HG03457 (cell line): Measurements from ENCODE around the gene FUBP3.

Experiments used
- ATAC-seq: cut with Tn5 transposase; IDR thresholded peaks from one replicate; pipeline ENCODE4 v1.9.1; 2021; ENCODE audit warnings: moderate number of reproducible peaks; ENCODE audit not compliant: unreplicated experiment

FUBP3 gene

DNA sequence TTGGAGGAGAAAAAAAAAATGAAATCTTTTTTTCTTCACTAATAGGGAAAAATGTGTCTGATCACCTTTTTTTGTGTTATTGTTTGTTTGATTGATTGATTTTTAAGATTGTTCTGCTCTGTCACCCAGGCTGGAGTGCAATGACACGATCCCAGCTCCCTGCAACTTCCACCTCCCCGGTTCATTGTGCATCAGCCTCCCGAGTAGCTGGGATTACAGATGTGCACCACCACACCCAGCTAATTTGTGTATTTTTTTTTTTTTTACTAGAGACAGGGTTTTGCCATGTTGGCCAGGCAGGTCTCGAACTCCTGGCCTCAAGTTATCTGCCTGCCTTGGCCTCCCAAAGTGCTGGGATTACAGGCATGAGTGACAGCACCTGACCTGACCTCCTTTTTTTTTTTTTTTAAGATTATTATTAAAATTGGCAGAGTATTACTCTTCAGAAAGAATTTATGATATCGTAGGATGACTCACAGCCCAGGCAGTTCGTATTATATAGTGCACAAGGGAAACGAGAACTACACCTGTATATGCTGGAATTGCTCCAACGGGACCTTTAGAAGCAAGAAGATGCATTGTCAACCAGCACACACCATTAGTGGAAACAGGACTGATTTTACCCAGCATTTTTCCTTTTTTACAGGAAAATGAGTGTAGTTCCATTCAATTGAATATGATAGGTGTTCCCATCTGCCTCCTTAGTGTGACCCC, 27.7 kb downstream of the FUBP3 start:
- no peak for ATAC-seq

DNA sequence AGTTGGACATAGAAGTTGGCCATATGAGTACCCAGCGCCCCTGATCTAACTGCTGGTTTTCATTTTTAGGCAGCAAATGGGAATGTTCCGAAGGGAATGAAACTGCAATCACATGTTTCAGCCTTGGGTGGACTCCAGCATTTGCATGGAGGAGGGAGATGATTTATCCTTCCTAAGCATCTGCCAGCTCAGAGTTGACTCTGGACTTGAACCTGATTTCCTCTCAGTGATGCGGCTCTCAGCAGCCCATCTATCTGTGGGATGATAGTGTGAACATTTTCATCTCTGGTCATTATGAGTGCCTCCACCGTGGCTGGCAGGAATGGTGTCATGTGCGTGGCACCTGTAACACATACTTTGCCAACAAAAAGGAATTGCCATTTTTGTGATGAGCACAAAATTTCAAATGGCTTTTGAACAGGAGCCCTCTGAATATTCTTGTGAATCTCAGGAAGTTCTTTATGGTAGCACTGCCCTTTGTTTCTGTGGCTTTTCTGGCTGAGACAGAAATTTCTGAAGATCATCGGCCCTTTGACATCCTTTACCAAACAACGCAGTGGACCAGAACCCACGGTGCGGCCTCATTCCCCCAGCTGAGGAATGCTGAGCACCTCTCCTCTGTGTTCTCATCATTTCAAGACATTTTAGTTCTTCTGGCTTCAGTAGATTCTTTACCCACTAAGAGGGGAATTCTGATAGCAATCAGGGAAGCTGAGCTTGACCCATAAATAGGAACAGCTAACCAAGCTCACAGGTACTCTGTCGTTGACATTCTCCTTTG, 28.5 kb downstream of the FUBP3 start:
- ATAC-seq, result no peak

DNA sequence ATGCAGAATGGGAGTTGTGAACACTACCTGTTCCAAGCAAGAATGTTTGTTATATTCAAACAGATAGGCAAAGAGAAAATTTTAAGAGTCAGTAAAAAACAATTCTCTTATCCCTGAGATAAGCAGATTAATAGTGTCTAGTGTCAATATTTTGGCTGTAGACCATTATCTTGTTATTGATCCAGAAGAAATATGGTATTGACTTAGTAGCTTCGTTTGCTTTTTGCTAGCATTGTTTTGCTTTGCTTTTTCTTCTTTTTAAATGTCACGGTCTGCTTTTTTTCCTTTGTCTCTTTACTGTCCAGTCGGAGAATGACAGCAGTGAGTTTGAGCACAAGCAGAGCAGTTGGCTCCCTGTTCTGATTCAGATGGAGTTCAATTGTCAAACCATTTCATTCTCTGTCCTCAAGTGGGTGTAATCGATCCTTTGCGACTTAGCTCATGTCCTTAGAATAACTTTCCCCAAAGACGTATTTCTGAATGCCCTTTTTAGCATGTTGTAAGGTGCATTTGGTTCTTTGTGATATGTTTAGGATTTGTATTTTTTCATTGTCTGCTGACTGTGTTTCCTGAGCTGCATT, 29.3 kb downstream of the FUBP3 start:
- ATAC-seq, result no peak

DNA sequence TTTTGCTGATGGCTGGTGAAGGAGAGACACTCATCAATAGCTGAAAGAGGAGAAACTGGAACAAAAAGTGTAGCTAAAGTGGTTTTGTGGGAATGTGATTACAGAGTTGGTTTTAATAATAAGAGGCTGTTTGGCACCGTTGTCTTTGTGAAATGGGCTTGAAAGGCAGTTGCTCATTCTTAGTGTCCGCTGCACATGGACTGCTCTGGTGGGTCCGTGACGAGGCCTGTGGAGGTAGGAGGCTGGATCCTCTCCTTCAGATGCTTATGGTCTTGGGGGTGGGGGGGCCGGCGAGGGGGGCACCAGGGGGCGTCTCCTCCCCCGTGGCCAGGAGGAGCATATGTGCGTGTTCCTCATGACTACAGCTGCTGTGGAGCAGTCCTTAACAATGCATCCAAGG, 29.8 kb downstream of the FUBP3 start:
- ATAC-seq, result no peak

DNA sequence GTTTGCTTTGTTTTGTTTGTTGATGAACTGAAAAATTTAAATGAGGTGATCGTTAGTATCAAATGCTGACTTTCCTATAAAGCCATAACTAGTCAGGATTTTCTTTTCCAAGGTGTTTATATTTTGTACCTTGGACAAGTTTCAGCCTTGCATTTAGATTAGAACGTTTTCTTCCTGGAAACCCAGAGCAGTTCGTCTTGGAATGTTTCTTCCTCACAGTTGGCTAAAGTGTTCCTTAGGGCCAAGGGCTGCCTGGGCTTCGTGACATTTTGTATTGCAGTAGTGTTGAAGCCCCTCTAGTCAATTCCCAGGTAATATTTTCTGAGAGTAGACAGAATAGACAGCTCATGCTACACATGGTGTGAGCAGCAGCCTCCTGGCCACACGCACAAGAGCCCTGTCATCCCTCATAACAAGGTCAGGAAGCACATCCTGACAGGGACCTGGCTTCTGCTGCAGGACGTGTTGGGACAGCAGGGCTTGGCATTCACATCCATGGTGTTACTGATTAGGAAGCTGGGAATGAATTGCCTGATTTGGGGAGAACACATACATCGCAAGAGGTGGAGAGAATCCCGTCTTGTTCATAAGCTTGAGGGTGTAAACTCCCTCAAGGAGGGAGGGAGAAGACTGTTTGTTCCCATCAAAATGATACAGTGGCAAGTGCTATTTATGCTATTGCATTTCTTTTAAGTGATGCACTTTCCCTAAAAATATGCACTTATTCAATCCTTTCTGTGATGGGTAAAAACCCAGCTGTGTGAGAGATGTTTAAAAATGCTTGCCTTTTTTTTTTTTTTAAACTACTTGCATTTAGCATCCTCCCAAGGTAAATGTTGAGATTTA, 31.7 kb downstream of the FUBP3 start:
- no peak for ATAC-seq

DNA sequence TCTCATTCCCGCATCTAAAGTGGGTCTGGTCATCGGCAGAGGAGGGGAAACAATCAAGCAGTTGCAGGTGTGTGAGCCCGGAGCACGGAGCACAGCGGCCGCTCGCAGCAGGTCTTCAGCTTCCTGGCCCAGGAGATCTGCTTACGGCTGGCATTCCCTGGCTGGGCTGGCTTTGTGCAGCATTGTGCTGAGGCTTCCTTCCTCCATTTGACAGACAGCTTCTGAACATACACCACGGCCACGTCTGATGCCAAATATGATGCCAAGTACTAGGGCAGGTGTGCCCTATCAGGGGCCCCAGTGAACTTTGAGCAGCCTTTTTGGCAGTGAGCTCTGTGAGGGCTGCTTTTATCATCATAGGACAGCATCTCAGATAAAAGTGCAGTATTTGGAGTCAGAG, 37.1 kb downstream of the FUBP3 start:
- no peak for ATAC-seq

DNA sequence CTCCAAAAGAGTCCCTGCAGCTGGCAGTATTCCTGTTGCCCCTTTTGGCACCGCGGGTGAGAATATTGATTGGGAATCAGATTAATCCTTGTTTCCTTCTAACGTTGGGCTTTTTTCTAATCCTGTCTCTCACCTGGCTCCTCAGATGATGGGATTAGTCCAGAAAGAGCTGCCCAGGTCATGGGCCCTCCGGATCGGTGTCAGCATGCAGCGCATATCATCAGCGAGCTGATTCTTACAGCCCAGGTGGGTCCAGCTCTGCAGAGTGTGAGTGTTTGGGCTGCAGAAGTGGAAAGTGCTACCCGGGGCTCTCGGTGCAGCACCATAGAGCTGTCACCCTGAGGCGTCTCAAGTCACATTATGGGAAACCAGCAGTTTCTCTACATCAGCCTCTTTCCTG, 44.1 kb downstream of the FUBP3 start:
- ATAC-seq, result no peak

DNA sequence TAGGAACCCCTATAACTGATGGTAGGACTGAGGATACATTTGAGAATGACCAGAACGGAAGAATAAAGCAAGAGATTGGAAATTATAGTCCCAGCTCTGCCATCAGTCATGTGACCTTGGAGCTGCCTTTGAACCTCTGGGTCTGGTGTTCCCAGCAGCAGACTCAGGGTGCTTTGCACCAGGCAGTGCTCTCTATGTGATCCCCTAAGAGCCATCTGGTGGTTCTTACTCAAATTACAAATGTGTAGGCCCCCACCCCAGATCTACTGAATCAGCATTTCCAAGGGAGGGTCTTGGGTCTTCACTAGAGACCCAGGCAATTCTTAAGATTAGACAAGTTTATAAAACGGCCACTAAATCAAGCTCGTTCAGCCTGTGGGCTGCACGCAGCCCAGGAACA, 44.8 kb downstream of the FUBP3 start:
- no peak for ATAC-seq

DNA sequence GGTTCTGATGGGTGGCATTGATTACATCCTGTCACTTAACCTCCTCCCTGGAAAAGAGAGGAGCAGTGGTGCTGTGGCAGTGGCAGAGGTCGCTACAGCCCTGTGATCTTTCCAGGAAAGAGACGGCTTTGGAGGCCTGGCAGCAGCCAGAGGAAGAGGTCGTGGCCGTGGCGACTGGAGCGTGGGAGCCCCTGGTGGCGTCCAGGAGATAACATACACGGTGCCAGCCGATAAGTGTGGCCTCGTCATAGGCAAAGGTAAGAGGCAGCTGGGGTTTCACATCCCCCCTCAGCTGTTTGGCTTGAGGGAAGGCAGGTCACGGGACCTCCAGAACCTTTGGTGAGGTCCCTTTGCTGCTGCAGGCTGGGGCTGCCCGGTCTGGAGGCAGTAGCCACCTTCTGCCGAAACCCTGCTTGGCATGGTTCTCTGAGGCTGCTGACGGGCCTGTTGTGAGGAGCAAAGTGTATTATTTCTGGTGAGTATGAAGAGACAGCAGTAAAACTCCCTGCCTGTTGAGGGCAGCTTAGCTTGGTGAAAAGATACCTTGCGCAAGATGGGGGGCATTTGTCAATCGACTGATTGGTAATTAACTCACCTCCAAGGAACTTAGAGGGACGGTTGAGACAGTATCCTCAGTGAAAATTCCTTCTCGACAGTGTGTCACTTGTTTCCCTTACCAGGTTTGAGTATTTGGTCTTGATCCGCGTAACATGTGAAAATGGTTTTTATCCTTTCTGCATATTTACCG, 47.0 kb downstream of the FUBP3 start:
- ATAC-seq, result no peak

DNA sequence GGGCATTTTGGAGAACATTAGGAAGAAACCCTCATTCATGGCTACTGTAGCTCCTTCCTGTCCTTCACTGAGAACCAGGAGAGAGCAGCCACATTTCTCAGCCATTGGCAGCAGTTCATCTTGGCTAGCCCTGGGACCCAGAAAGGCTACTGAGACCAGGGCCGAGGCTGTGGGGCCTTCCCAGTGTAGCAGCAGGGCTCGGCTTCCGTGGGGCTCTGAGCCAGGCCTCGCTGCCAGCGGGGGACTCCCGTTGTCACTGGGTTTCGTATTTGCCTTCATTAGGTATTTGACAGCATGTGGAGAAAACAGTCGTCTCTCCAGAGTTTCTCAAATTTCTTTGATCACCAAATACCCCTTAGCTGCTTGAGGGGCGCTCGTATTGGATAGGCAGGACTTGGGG, 47.7 kb downstream of the FUBP3 start:
- no peak for ATAC-seq

DNA sequence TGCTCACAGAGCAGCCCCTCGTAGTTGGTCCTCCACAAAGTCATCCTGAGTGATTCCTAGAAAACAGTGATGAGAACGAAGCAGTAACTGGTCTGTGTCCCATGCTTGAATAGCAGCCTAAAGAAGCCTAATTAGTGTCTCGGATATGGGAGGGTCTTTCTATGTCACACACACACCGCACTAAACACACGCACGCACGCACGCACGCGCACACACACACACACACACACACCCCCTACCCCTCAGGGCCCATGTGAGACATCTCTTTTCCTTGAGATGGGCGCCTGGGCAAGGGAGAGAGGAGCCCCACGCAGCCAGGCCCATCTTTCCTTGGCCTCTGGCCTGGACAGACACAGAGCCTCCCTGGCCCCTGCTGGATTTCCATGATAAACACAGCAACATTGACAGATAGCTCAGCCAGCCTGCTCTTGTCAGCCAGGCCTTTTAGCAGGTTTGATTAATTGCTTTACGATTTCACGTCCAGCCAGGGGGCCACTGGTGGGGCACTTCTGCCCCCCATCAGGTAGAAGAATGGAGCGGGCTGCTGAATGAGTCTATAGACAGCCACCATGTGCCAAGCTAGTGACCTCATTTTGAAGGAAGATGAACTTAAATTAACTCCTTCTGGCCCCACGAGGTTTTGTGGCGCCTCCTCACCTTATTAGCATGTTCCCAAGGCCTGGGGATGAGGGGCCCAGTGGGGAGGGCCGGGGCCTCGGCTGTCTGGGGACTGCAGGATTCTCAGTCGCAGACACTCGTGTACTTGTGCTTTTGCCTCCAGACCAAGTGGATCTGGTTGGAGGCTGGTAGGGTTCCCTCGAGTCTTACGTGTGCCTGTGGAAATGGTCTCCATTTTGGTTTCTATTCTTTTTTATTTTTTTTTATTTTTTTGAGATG, 48.8 kb downstream of the FUBP3 start:
- no peak for ATAC-seq

DNA sequence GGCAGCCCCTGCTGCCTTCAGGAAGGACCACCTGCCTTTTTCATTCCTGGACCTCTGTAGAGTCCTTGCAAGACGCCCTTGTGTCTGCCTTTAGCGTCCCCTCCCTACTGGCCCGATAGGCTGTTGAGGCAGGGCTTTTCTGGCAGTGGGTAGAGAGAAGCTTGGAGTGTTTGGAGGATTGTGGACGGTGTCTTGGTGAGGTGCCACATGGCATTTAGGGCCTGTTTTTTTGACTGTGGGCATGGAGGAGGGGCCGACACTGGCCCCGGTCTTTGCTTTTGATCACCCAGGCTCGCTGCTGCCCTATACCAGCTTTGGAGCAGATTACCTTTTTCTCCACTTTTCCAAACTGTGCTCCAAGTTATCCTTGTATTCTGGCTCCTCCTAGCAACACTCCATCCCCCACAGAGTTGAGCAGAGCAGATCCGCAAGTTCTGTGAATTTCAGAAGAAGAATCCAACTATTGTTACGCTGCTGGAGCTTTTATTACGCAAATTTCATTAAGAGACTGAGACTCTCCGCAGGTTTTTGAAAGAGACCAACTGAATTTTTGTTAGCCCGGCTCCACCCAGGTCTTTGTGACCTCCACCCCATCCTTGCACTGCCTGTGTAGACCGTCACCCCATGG, 50.2 kb downstream of the FUBP3 start:
- ATAC-seq, result no peak

DNA sequence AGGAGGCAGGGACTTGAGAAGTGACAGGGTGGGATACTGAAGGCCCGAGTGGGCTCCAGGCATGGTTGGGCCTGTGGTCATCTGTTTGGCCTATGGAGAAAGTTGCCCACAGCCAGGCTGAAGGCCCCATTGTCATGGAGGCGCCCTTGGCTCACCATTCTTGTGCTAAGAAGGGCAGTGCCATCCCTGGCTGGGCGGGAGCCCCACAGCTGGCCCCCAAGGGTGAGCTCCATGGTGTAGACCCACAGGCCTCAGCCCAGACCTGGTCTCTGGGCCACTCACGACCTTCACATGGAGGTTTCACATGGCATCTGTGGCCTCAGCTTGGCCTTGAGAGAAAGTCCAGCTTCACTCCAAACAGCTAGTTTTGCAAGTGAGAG, 50.7 kb downstream of the FUBP3 start:
- ATAC-seq, result no peak

DNA sequence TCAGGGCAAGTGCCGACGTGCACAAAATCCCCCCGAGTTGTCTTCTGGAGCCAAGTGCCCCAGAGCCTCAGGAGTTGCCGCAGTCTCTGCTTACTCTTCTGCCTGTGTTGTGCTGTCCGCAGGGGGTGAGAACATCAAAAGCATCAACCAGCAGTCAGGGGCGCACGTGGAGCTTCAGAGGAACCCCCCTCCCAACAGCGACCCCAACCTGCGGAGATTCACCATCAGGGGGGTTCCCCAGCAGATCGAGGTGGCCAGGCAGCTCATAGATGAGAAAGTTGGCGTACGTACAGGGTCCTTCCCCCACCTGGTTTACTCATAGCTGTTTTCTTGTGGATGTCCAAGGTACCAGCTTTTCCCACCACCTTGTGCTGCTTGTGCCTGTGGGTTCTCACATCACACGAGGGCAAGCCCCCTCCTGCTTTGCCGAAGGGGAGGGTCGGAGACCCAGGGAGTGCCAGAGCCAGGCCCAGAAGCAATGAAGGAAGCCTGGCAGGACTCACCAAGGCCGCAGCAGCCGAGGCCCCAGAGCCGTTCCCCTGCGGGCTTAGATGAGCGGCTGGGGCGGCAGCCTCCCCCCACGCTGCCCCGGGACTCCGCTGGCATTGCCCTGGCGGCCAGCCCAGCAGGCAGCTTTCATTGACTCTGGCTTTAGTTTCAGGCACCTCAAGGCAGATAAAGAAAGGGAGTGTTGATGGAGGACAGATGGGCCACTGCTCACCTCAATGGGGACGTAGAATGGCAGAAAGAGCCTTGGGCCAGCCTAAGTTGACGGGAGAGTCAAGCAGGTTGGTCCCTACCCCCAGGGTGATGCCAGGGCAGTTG, 51.3 kb downstream of the FUBP3 start:
- no peak for ATAC-seq

DNA sequence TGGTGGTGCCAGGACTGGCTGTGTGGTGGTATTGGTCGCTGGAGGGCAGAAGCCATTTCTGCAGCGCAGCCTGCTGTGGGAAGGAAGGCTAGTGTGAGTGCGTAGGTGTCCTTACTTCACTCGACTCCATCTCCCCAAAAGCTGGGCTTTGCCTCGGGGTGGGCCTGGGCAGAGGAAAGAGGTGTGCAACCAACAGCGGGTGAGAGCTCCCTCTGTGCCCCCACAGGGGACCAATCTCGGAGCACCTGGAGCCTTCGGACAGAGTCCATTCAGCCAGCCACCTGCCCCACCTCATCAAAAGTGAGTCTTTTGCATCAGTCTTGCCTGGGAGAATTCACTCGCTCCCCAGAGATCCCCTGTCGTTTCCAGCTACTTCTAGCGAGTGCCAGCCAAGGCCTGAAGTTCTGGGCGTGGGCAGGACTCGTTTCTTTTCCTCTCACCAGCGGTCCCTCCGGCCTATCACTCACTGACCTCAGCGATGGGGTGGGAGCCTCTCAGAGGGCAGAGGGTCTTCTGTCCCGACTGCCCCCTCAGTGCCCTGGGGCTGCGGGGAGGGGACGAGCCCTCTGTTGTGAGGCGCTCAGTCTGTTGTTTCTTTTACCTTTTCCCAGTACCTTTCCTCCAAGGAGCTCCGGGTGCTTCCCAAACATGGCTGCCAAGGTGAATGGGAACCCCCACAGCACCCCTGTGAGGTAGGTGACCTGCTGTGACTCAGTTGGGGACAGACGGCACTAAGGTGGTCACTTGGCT, 52.1 kb downstream of the FUBP3 start:
- no peak for ATAC-seq

DNA sequence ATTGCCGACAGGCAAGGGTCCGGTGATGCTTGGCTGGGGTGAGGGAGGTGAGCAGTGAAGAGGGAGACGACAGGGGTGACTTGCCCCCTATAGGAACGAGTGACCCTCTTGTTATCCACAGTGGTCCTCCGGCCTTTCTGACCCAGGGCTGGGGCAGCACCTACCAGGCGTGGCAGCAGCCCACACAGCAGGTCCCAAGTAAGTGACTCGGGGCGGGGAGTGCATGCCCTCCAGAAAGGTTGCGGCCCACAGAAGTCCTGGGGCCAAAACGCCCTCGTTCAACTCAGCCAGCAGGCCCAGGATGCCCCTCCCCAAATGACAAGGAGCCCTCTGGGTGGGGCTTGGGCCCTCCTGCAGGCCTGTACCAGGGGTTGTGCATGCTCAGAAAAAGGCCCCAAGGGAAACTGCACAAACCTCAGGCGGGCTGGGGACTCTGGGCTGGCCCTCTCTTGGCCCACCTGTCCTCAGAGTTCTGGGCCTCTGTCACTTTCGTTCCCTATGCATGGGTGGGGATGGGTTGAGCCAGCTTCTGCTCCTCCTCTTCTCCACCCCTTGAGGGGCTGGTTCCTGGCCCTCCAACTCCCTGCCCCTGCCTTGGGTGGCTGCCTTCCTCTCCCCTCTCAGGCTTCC, 52.8 kb downstream of the FUBP3 start:
- ATAC-seq, result no peak

DNA sequence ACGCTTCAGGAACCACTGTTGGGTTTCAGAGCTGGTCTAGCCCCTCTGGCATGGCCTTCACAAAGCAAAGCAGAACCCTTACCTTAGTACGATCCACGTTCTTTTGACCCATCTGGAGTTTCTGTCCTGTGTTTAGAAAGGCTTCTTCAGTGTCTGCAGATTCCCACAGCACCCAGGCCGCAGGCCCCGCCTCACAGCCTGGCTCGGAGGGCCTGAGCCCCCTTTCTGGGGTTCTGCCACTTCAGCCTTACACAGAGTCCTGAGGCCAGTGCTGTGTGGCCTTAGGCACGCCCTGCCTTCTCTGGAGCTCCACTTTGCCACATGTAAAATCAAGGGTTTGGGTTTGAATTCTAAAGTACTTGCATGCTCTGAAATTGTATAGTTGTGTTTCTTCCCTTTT, 53.5 kb downstream of the FUBP3 start:
- no peak for ATAC-seq
